ENCODE measurements around the gene VWC2L. TPM values are rescaled to one million over a fixed set of nuclear protein-coding genes. Genes with fewer than 3 reads are reported as not detected.

VWC2L gene
- total RNA-seq, 1 experiment from 2014 or later = not detected

GRCh38 chr2:214471990-214472389 lies 61.1 kb downstream of the VWC2L start:
- ATAC-seq (no peak), DNase-seq (ENCODE audit: low spot score) (no peak)
- peaks cover 3% of the 10 kb centered on the region; the same call in 1 of the 2 replicates for H3K4me1 Mint-ChIP-seq
- no peaks in the 10 kb centered on the region for H3K9me3 Mint-ChIP-seq
- ChIA-PET POLR2A (no interaction called here), CTCF (no interaction called here)
- TF ChIP-seq STAT6 (CRISPR knock-in tag; conservative IDR thresholded peaks at IDR 0.05; ENCODE audit: low read depth) (no peak), JUN (CRISPR knock-in tag; IDR thresholded peaks at IDR 0.05) (no peak), FOXJ3 (CRISPR knock-in tag; IDR thresholded peaks at IDR 0.05; ENCODE audit: borderline replicate concordance) (no peak), NR3C1 (CRISPR knock-in tag; conservative IDR thresholded peaks at IDR 0.05; ENCODE audit: low read depth) (no peak), PRRX2 (CRISPR knock-in tag; IDR thresholded peaks at IDR 0.05) (no peak), SP1 (CRISPR knock-in tag; conservative IDR thresholded peaks at IDR 0.05) (no peak), SOX15 (CRISPR knock-in tag; IDR thresholded peaks at IDR 0.05) (no peak), ZNF396 (CRISPR knock-in tag; IDR thresholded peaks at IDR 0.05; ENCODE audit: borderline replicate concordance) (no peak), ZNF416 (CRISPR knock-in tag; IDR thresholded peaks at IDR 0.05) (no peak), ESRRA (CRISPR knock-in tag; IDR thresholded peaks at IDR 0.05; ENCODE audit: borderline replicate concordance) (no peak), TEAD1 (CRISPR knock-in tag; IDR thresholded peaks at IDR 0.05) (no peak)
- TF ChIP-seq, protein P1, sequence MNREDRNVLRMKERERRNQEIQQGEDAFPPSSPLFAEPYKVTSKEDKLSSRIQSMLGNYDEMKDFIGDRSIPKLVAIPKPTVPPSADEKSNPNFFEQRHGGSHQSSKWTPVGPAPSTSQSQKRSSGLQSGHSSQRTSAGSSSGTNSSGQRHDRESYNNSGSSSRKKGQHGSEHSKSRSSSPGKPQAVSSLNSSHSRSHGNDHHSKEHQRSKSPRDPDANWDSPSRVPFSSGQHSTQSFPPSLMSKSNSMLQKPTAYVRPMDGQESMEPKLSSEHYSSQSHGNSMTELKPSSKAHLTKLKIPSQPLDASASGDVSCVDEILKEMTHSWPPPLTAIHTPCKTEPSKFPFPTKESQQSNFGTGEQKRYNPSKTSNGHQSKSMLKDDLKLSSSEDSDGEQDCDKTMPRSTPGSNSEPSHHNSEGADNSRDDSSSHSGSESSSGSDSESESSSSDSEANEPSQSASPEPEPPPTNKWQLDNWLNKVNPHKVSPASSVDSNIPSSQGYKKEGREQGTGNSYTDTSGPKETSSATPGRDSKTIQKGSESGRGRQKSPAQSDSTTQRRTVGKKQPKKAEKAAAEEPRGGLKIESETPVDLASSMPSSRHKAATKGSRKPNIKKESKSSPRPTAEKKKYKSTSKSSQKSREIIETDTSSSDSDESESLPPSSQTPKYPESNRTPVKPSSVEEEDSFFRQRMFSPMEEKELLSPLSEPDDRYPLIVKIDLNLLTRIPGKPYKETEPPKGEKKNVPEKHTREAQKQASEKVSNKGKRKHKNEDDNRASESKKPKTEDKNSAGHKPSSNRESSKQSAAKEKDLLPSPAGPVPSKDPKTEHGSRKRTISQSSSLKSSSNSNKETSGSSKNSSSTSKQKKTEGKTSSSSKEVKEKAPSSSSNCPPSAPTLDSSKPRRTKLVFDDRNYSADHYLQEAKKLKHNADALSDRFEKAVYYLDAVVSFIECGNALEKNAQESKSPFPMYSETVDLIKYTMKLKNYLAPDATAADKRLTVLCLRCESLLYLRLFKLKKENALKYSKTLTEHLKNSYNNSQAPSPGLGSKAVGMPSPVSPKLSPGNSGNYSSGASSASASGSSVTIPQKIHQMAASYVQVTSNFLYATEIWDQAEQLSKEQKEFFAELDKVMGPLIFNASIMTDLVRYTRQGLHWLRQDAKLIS (CRISPR knock-in tag; IDR thresholded peaks at IDR 0.05; ENCODE audit: borderline replicate concordance) = no peak
- TF ChIP-seq, protein P2, sequence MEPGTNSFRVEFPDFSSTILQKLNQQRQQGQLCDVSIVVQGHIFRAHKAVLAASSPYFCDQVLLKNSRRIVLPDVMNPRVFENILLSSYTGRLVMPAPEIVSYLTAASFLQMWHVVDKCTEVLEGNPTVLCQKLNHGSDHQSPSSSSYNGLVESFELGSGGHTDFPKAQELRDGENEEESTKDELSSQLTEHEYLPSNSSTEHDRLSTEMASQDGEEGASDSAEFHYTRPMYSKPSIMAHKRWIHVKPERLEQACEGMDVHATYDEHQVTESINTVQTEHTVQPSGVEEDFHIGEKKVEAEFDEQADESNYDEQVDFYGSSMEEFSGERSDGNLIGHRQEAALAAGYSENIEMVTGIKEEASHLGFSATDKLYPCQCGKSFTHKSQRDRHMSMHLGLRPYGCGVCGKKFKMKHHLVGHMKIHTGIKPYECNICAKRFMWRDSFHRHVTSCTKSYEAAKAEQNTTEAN (CRISPR knock-in tag; IDR thresholded peaks at IDR 0.05) = no peak
- H3K27me3 Mint-ChIP-seq (ENCODE audit: low read depth) = no peaks in the 10 kb centered on the region
- no peaks in the 10 kb centered on the region for H3K36me3 Mint-ChIP-seq
- H3K4me3 Mint-ChIP-seq = no peak overlapping the region
- no peak overlapping the region for H3K27ac Mint-ChIP-seq

- ChIA-PET POLR2A (no interaction called here), CTCF (no interaction called here)
- no peak for DNase-seq (ENCODE audit: low spot score)
- peaks cover 8% of the 10 kb centered on the region for H3K4me1 Mint-ChIP-seq
- no peak for ATAC-seq
- no peak for TF ChIP-seq ZNF416 (CRISPR knock-in tag; IDR thresholded peaks at IDR 0.05)
- TF ChIP-seq, protein P3, sequence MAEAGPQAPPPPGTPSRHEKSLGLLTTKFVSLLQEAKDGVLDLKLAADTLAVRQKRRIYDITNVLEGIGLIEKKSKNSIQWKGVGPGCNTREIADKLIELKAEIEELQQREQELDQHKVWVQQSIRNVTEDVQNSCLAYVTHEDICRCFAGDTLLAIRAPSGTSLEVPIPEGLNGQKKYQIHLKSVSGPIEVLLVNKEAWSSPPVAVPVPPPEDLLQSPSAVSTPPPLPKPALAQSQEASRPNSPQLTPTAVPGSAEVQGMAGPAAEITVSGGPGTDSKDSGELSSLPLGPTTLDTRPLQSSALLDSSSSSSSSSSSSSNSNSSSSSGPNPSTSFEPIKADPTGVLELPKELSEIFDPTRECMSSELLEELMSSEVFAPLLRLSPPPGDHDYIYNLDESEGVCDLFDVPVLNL (CRISPR knock-in tag; IDR thresholded peaks at IDR 0.05; ENCODE audit: borderline replicate concordance, low read depth) = no peak
- TF ChIP-seq, protein P4, sequence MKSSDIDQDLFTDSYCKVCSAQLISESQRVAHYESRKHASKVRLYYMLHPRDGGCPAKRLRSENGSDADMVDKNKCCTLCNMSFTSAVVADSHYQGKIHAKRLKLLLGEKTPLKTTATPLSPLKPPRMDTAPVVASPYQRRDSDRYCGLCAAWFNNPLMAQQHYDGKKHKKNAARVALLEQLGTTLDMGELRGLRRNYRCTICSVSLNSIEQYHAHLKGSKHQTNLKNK (CRISPR knock-in tag; IDR thresholded peaks at IDR 0.05) = no peak
- TF ChIP-seq, protein P5, sequence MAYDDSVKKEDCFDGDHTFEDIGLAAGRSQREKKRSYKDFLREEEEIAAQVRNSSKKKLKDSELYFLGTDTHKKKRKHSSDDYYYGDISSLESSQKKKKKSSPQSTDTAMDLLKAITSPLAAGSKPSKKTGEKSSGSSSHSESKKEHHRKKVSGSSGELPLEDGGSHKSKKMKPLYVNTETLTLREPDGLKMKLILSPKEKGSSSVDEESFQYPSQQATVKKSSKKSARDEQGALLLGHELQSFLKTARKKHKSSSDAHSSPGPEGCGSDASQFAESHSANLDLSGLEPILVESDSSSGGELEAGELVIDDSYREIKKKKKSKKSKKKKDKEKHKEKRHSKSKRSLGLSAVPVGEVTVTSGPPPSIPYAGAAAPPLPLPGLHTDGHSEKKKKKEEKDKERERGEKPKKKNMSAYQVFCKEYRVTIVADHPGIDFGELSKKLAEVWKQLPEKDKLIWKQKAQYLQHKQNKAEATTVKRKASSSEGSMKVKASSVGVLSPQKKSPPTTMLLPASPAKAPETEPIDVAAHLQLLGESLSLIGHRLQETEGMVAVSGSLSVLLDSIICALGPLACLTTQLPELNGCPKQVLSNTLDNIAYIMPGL (CRISPR knock-in tag; IDR thresholded peaks at IDR 0.05) = no peak
- TF ChIP-seq, protein P1 (CRISPR knock-in tag; IDR thresholded peaks at IDR 0.05; ENCODE audit: borderline replicate concordance) = no peak
- H3K4me3 Mint-ChIP-seq = no peak overlapping the region
- no peak overlapping the region for H3K27ac Mint-ChIP-seq
- H3K9me3 Mint-ChIP-seq = no peaks in the 10 kb centered on the region
- H3K36me3 Mint-ChIP-seq = no peaks in the 10 kb centered on the region
- H3K27me3 Mint-ChIP-seq (ENCODE audit: low read depth) = no peaks in the 10 kb centered on the region
Measured at GRCh38 chr2:214477305-214477704, 66.5 kb downstream of the VWC2L start.
